ENCODE measurements around the gene ABHD8. TPM values are rescaled to one million over a fixed set of nuclear protein-coding genes. Genes with fewer than 3 reads are reported as not detected.

Gene ABHD8
- total RNA-seq, 1 donor from 2014 or later = 10.9 TPM

GRCh38 chr19:17293605-17294004, 9.6 kb downstream of the ABHD8 start:
- intact Hi-C loops (cut with micrococcal nuclease) = loop anchor here (2.0 to 5.0 kb wide), 2 partner anchors 44 to 93 kb away; partner anchors contain the start of gene GTPBP3
- Mint-ChIP-seq H3K36me3 (ENCODE audit: low read depth) (peaks cover 16% of the 10 kb centered on the region), H3K27me3 (ENCODE audit: low read depth) (no peaks in the 10 kb centered on the region), H3K4me1 (ENCODE audit: low read depth) (peaks cover 8% of the 10 kb centered on the region), H3K4me3 (ENCODE audit: low read depth) (no peak overlapping the region), H3K9me3 (no peaks in the 10 kb centered on the region), H3K27ac (no peak overlapping the region)
- no peak for DNase-seq (ENCODE audit: low spot score)

GRCh38 chr19:17292301-17293074, 10.7 kb downstream of the ABHD8 start:
- Mint-ChIP-seq H3K4me1 (ENCODE audit: low read depth) (peaks cover 8% of the 10 kb centered on the region), H3K27me3 (ENCODE audit: low read depth) (no peaks in the 10 kb centered on the region), H3K27ac (peak overlapping the region; percentile 78), H3K4me3 (ENCODE audit: low read depth) (peak overlapping the region; percentile 87), H3K36me3 (ENCODE audit: low read depth) (peaks cover 11% of the 10 kb centered on the region), H3K9me3 (no peaks in the 10 kb centered on the region)
- peak; percentile 74 for DNase-seq (ENCODE audit: low spot score)
- intact Hi-C loops (cut with micrococcal nuclease) = loop anchor here (1.0 to 5.0 kb wide), 3 partner anchors 13 to 94 kb away; partner anchors contain the start of genes GTPBP3 and MRPL34

DNA sequence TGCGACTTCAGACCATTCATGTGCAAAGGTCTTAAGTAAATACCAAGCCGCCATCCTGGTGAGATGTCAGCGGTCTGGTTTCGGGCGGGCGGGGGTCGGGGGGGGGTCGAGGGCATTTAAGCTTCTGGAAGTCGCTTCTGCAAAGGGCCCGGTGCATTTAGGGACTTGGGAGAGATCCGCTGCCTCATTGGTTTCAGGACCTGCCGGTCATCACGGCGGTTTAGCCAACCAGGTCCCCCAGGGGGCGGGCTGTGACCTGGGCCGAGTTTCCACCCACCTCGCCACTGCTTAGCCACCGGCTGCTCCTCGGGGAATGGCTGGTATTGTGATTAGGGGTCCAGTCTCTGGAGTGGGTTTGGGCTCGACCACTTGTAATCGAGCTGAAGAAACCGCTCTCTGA, 13.7 kb downstream of the ABHD8 start:
- Mint-ChIP-seq H3K27me3 (ENCODE audit: low read depth) (no peaks in the 10 kb centered on the region), H3K27ac (no peak overlapping the region), H3K4me1 (ENCODE audit: low read depth) (peaks cover 6% of the 10 kb centered on the region), H3K9me3 (no peaks in the 10 kb centered on the region), H3K4me3 (ENCODE audit: low read depth) (no peak overlapping the region), H3K36me3 (ENCODE audit: low read depth) (peaks cover 1% of the 10 kb centered on the region)
- intact Hi-C loops (cut with micrococcal nuclease) = no loop called here
- DNase-seq (ENCODE audit: low spot score) = peak; percentile 40

GRCh38 chr19:17286752-17287151, 16.5 kb downstream of the ABHD8 start:
- H3K4me3 Mint-ChIP-seq (ENCODE audit: low read depth) = no peak overlapping the region
- H3K27me3 Mint-ChIP-seq (ENCODE audit: low read depth) = no peaks in the 10 kb centered on the region
- H3K27ac Mint-ChIP-seq = no peak overlapping the region
- H3K9me3 Mint-ChIP-seq = no peaks in the 10 kb centered on the region
- intact Hi-C loops (cut with micrococcal nuclease) = no loop called here
- peaks cover 5% of the 10 kb centered on the region for H3K4me1 Mint-ChIP-seq (ENCODE audit: low read depth)
- DNase-seq (ENCODE audit: low spot score) = no peak
- peaks cover 10% of the 10 kb centered on the region for H3K36me3 Mint-ChIP-seq (ENCODE audit: low read depth)

GRCh38 chr19:17286263-17286662, 17.0 kb downstream of the ABHD8 start:
- H3K27me3 Mint-ChIP-seq (ENCODE audit: low read depth) = no peaks in the 10 kb centered on the region
- H3K9me3 Mint-ChIP-seq = no peaks in the 10 kb centered on the region
- intact Hi-C loops (cut with micrococcal nuclease) = no loop called here
- no peak for DNase-seq (ENCODE audit: low spot score)
- no peak overlapping the region for H3K27ac Mint-ChIP-seq
- H3K36me3 Mint-ChIP-seq (ENCODE audit: low read depth) = peaks cover 10% of the 10 kb centered on the region
- H3K4me3 Mint-ChIP-seq (ENCODE audit: low read depth) = no peak overlapping the region
- H3K4me1 Mint-ChIP-seq (ENCODE audit: low read depth) = peaks cover 5% of the 10 kb centered on the region

DNA sequence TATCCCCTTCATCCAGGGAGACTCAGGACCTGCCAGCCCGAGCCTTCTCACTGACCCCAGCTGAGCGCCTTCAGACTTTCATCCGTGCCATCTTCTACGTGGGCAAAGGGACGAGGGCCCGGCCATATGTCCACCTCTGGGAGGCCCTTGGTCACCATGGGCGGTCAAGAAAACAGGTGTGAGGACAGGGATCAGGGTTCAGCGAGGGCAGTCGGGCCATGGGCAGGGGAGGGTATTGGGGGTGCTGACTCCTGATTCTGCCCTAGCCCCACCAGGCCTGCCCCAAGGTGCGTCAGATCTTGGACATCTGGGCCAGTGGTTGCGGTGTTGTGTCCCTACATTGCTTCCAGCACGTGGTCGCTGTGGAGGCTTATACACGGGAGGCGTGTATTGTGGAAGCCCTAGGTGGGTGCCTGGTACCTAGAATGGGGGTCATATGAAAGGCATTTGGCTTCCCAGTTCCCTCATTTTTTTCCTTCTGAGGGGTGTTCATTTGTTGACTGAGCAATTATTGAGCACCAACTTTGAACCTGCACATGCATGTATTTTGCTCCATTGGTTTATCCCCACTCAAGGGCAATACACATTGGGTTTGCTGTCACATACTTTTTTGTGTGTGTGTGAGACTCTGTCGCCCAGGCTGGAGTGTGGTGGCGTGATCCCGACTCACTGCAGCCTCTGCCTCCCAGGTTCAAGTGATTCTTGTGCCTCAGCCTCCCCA, 17.6 kb downstream of the ABHD8 start:
- Mint-ChIP-seq H3K36me3 (ENCODE audit: low read depth) (peaks cover 10% of the 10 kb centered on the region), H3K4me3 (ENCODE audit: low read depth) (no peak overlapping the region), H3K27me3 (ENCODE audit: low read depth) (no peaks in the 10 kb centered on the region), H3K4me1 (ENCODE audit: low read depth) (peaks cover 5% of the 10 kb centered on the region), H3K9me3 (no peaks in the 10 kb centered on the region), H3K27ac (no peak overlapping the region)
- DNase-seq (ENCODE audit: low spot score) = no peak
- intact Hi-C loops (cut with micrococcal nuclease) = no loop called here

DNA sequence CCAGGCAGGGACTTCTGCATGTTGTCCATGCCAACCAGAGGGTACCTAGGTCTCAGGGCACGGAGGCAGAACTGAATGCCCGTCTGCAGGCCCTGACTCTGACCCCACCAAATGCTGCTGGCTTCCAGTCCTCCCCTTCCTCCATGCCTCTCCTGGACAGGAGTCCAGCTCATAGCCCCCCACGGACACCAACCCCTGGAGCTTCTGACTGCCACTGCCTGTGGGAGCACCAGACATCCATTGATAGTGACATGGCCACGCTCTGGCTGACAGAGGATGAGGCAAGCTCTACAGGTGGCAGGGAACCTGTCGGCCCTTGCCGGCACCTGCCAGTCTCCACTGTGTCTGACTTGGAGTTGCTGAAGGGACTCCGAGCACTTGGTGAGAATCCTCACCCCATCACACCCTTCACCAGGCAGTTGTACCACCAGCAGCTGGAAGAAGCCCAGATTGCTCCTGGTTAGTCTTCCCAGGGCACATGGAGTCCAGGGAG, 19.7 kb downstream of the ABHD8 start:
- Mint-ChIP-seq H3K4me1 (ENCODE audit: low read depth) (peaks cover 5% of the 10 kb centered on the region), H3K36me3 (ENCODE audit: low read depth) (peaks cover 15% of the 10 kb centered on the region), H3K9me3 (no peaks in the 10 kb centered on the region), H3K4me3 (ENCODE audit: low read depth) (peak overlapping the region; percentile 9), H3K27me3 (ENCODE audit: low read depth) (no peaks in the 10 kb centered on the region), H3K27ac (no peak overlapping the region)
- DNase-seq (ENCODE audit: low spot score) = no peak
- intact Hi-C loops (cut with micrococcal nuclease) = no loop called here

DNA sequence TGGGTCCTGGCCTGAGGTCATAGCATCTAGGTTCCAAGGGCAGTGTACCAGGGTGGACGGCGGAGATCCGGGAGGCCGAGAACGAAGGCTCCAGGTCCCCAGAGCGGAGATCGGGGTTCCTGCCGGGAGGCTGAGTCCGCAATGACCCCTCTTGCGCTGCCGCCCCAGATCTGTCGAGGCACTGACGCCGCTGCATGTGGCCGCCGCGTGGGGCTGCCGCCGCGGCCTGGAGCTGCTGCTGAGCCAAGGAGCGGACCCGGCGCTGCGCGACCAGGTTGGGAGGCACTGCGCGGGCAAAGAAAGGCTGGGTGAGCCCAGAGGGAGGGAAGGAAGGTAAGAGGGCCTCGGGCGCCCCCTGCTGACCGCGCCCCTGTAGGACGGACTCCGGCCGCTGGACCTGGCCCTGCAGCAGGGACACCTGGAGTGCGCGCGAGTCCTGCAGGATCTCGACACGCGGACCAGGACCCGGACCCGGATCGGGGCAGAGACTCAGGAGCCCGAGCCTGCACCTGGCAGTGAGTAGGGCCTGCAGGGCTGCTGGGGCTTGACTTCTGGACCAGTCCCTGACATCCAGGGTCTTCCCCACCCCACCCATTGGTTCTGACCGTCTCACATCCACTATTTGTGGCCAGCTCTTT, 20.6 kb downstream of the ABHD8 start:
- peak; percentile 78 for DNase-seq (ENCODE audit: low spot score)
- no peaks in the 10 kb centered on the region for H3K27me3 Mint-ChIP-seq (ENCODE audit: low read depth)
- H3K9me3 Mint-ChIP-seq = no peaks in the 10 kb centered on the region
- peaks cover 5% of the 10 kb centered on the region for H3K4me1 Mint-ChIP-seq (ENCODE audit: low read depth)
- peaks cover 16% of the 10 kb centered on the region for H3K36me3 Mint-ChIP-seq (ENCODE audit: low read depth)
- intact Hi-C loops (cut with micrococcal nuclease) = loop anchor here (1.0 kb wide), 1 partner anchor 215 kb away; no protein-coding TSS in a partner anchor
- peak overlapping the region; percentile 85 for H3K27ac Mint-ChIP-seq
- peak overlapping the region; percentile 89 for H3K4me3 Mint-ChIP-seq (ENCODE audit: low read depth)

DNA sequence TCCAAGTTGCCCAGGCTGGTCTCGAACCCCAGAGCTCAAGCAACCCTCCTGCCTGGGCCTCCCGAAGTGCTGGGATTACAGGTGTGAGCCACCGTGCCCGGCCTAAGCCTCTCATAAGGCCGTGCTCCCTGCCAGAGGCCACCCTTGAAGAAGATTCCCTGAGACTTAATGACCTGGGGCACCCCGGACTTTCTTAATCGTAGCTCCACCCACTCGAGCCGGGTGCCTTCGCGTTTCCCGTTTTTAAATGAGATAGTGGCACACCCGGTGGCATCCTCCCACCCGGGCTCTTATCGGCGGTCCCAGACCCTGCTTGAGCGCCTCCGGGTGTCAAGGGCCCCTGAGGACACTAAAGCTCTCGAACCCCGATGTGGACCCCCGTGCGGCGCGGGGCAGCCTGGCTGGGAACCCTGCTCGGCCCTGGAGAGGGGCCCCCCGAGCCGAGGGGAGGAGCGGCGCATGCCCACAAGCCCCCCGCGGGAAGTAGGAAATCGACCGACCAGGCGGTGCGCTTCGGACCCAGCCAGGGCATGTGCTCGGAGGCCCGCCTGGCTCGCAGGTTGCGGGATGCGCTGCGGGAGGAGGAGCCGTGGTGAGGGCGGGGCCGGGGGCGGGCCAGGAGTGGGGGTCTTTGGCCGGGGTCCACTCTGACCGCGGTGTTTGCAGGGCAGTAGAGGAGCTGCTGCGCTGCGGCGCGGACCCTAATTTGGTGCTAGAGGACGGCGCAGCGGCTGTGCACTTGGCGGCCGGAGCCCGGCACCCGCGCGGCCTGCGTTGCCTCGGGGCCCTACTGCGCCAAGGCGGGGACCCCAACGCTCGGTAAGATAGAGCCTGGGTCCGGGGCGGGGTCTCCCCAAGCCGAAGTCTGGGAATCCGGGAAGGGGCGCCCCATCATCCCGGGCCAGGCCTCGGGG, 21.6 kb downstream of the ABHD8 start, which contains the start of gene ANKLE1:
Gene ANKLE1, plus strand, starts transcription at position 511 of the 914 bp plus-strand sequence. Its CDS starts 20 bp downstream, at position 531.
- H3K27ac Mint-ChIP-seq = peak within 1 kb of the TSS; percentile 85
- intact Hi-C loops (cut with micrococcal nuclease) = loop anchor here (1.0 kb wide), 1 partner anchor 214 kb away; no protein-coding TSS in a partner anchor
- H3K4me3 Mint-ChIP-seq (ENCODE audit: low read depth) = peak within 1 kb of the TSS; percentile 89

GRCh38 chr19:17279436-17279835, 23.8 kb downstream of the ABHD8 start:
- H3K9me3 Mint-ChIP-seq = no peaks in the 10 kb centered on the region
- no peaks in the 10 kb centered on the region for H3K27me3 Mint-ChIP-seq (ENCODE audit: low read depth)
- DNase-seq (ENCODE audit: low spot score) = no peak
- peaks cover 5% of the 10 kb centered on the region for H3K4me1 Mint-ChIP-seq (ENCODE audit: low read depth)
- H3K4me3 Mint-ChIP-seq (ENCODE audit: low read depth) = no peak overlapping the region
- H3K36me3 Mint-ChIP-seq (ENCODE audit: low read depth) = peaks cover 37% of the 10 kb centered on the region
- H3K27ac Mint-ChIP-seq = no peak overlapping the region
- intact Hi-C loops (cut with micrococcal nuclease) = no loop called here

More for the DNA sequence above, 21.6 kb downstream of the ABHD8 start, which contains the start of gene ANKLE1:
- H3K9me3 Mint-ChIP-seq = no peaks in the 10 kb centered on the region
- H3K36me3 Mint-ChIP-seq (ENCODE audit: low read depth) = peaks cover 26% of the 10 kb centered on the region
- H3K27me3 Mint-ChIP-seq (ENCODE audit: low read depth) = no peaks in the 10 kb centered on the region
- DNase-seq (ENCODE audit: low spot score) = no peak
- H3K4me1 Mint-ChIP-seq (ENCODE audit: low read depth) = peaks cover 5% of the 10 kb centered on the region

GRCh38 chr19:17275441-17276175, 27.6 kb downstream of the ABHD8 start:
- DNase-seq (ENCODE audit: low spot score) = no peak
- H3K9me3 Mint-ChIP-seq = no peaks in the 10 kb centered on the region
- no peak overlapping the region for H3K4me3 Mint-ChIP-seq (ENCODE audit: low read depth)
- no peaks in the 10 kb centered on the region for H3K27me3 Mint-ChIP-seq (ENCODE audit: low read depth)
- no peak overlapping the region for H3K27ac Mint-ChIP-seq
- H3K36me3 Mint-ChIP-seq (ENCODE audit: low read depth) = peaks cover 50% of the 10 kb centered on the region
- no peaks in the 10 kb centered on the region for H3K4me1 Mint-ChIP-seq (ENCODE audit: low read depth)
- intact Hi-C loops (cut with micrococcal nuclease) = no loop called here
